Measurements from ENCODE around the gene SKP2. TPM values are rescaled to one million over a fixed set of nuclear protein-coding genes. Genes with fewer than 3 reads are reported as not detected.

The SKP2 gene
- 10 to 100 TPM; 12.0 to 20.1 (median 14.7) TPM for total RNA-seq

- peaks cover 0 to 51% (median 12%) of the 10 kb centered on the region in 4 donors for H3K4me1 ChIP-seq
- H3K27ac ChIP-seq: peak within 1 kb of the TSS; percentile 10 to 84 (median 82)
- no peaks in the 10 kb centered on the region for H3K27me3 ChIP-seq
- H3K4me3 ChIP-seq: peak within 1 kb of the TSS; percentile 62 to 97 (median 87)
- WGBS, 2 donors: 0% methylated on average over 34 to 65 of the region's 81 CpGs
- peaks cover 0 to 28% (median 0%) of the 10 kb centered on the region in 3 donors for H3K36me3 ChIP-seq
- no peaks in the 10 kb centered on the region for H3K9me3 ChIP-seq
- TF ChIP-seq EP300 (IDR thresholded peaks at IDR 0.05) (peak; percentile 81 to 90), POLR2A (IDR thresholded peaks at IDR 0.05) (peak; percentile 10 to 57), CTCF (IDR thresholded peaks at IDR 0.05) (peak in 1 of 5 experiments; percentile 31)
- DNase-seq (ENCODE audit: low spot score in 2 of 2): peak; percentile 93 to 96
Measured at GRCh38 chr5:36151434-36152323, at the start of gene SKP2, which contains the start of gene LMBRD2. SKP2 (plus strand) TSS chr5:36152111; CDS start chr5:36152263, 152 bp downstream. LMBRD2 (minus strand) TSS chr5:36151887; CDS start chr5:36143349, 8,538 bp downstream.

- Histone ChIP-seq H3K4me3 (no peak overlapping the region), H3K27ac (no peak overlapping the region), H3K36me3 (peaks cover 0 to 75% (median 14%) of the 10 kb centered on the region in 3 donors), H3K4me1 (no peaks in the 10 kb centered on the region), H3K9me3 (no peaks in the 10 kb centered on the region), H3K27me3 (no peaks in the 10 kb centered on the region)
- 58 to 67% methylated on average over 2 of the region's 2 CpGs for WGBS, 2 donors
- TF ChIP-seq EP300 (IDR thresholded peaks at IDR 0.05): no peak
- no peak for TF ChIP-seq CTCF (IDR thresholded peaks at IDR 0.05)
- TF ChIP-seq POLR2A (IDR thresholded peaks at IDR 0.05): no peak
- DNase-seq (ENCODE audit: low spot score in 2 of 2): no peak
Measured at GRCh38 chr5:36105819-36106218, 46.1 kb upstream of the SKP2 start.

GRCh38 chr5:36108758-36109460, 43.0 kb upstream of the SKP2 start:
- 76 to 77% methylated on average over 3 of the region's 3 CpGs for WGBS, 2 donors
- Histone ChIP-seq H3K4me3 (no peak overlapping the region), H3K4me1 (no peaks in the 10 kb centered on the region), H3K36me3 (peaks cover 0 to 82% (median 14%) of the 10 kb centered on the region in 3 donors), H3K9me3 (no peaks in the 10 kb centered on the region), H3K27me3 (no peaks in the 10 kb centered on the region), H3K27ac (no peak overlapping the region)
- TF ChIP-seq POLR2A (IDR thresholded peaks at IDR 0.05) (no peak), CTCF (IDR thresholded peaks at IDR 0.05) (no peak), EP300 (IDR thresholded peaks at IDR 0.05) (no peak)
- DNase-seq (ENCODE audit: low spot score in 2 of 2): no peak

- Histone ChIP-seq H3K9me3 (no peaks in the 10 kb centered on the region), H3K36me3 (peaks cover 0 to 75% (median 14%) of the 10 kb centered on the region in 3 donors), H3K4me3 (no peak overlapping the region), H3K27ac (no peak overlapping the region), H3K4me1 (no peaks in the 10 kb centered on the region), H3K27me3 (no peaks in the 10 kb centered on the region)
- WGBS, 2 donors: 83 to 94% methylated on average over 1 of the region's 1 CpG
- DNase-seq (ENCODE audit: low spot score in 2 of 2): no peak
- TF ChIP-seq CTCF (IDR thresholded peaks at IDR 0.05) (no peak), POLR2A (IDR thresholded peaks at IDR 0.05) (no peak), EP300 (IDR thresholded peaks at IDR 0.05) (no peak)
Measured at GRCh38 chr5:36111238-36111637, 40.7 kb upstream of the SKP2 start.
